GM10266 (cell line): ENCODE measurements around the gene COBL.

Source experiments
- DNase-seq: peaks from one replicate; pipeline ENCODE4 v3.0.0; 2012; ENCODE audit errors: extremely low spot score
- CTCF ChIP-seq: IDR thresholded peaks from 2 replicates; pipeline ENCODE4 v1.5.1; 2012; ENCODE audit warnings: mild to moderate bottlenecking, low read depth; ENCODE audit not compliant: control insufficient read depth, insufficient read depth; ENCODE audit errors: missing control alignments

COBL gene

GRCh38 chr7:51327287-51327717 lies 10.7 kb upstream of the COBL start:
- no peak for TF ChIP-seq CTCF
- DNase-seq: no peak

- no peak for DNase-seq
- no peak for TF ChIP-seq CTCF
Measured at GRCh38 chr7:51326656-51327286, 10.2 kb upstream of the COBL start.

- no peak for TF ChIP-seq CTCF
- no peak for DNase-seq
Measured at GRCh38 chr7:51325908-51326307, 9.3 kb upstream of the COBL start.

GRCh38 chr7:51325261-51325676 lies 8.7 kb upstream of the COBL start:
- TF ChIP-seq CTCF: no peak
- DNase-seq: no peak

- no peak for TF ChIP-seq CTCF
- DNase-seq: no peak
Measured at GRCh38 chr7:51324206-51324898, 7.7 kb upstream of the COBL start.

- TF ChIP-seq CTCF: no peak
- no peak for DNase-seq
Measured at GRCh38 chr7:51321961-51322515, 5.4 kb upstream of the COBL start.

- TF ChIP-seq CTCF: no peak
- DNase-seq: no peak
Measured at GRCh38 chr7:51318886-51319579, 2.4 kb upstream of the COBL start.
